Measurements from ENCODE around the gene CPSF3.
"Not testable (repeated sequence)": the region's sequence is repeated elsewhere in the genome, so short reads cannot be mapped to it uniquely, and the experiment has no call there.

The CPSF3 gene

GRCh38 chr2:9397201-9397600 lies 26.3 kb upstream of the CPSF3 start:
- DNase-seq: no peak

- not testable (repeated sequence) for DNase-seq
These were observed 25.2 kb upstream of the CPSF3 start for GRCh38 chr2:9398251-9398650.

GRCh38 chr2:9398881-9399780 lies 24.3 kb upstream of the CPSF3 start:
- DNase-seq: no peak

- DNase-seq: no peak
These were observed 23.0 kb upstream of the CPSF3 start for GRCh38 chr2:9400268-9401058.

- no peak for DNase-seq
These were observed 22.4 kb upstream of the CPSF3 start for GRCh38 chr2:9401059-9401547.

GRCh38 chr2:9401646-9402371 lies 21.6 kb upstream of the CPSF3 start:
- no peak for DNase-seq

GRCh38 chr2:9403924-9404323 lies 19.5 kb upstream of the CPSF3 start:
- no peak for DNase-seq

- DNase-seq: no peak
These were observed 19.0 kb upstream of the CPSF3 start for GRCh38 chr2:9404451-9404850.

- no peak for DNase-seq
These were observed 17.8 kb upstream of the CPSF3 start for GRCh38 chr2:9405636-9406035.

- DNase-seq: no peak
These were observed 16.7 kb upstream of the CPSF3 start for GRCh38 chr2:9406529-9407362.

GRCh38 chr2:9407363-9407811 lies 16.1 kb upstream of the CPSF3 start:
- no peak for DNase-seq

- no peak for DNase-seq
These were observed 14.8 kb upstream of the CPSF3 start for GRCh38 chr2:9408641-9409151.

GRCh38 chr2:9410108-9410507 lies 13.3 kb upstream of the CPSF3 start:
- DNase-seq: no peak

GRCh38 chr2:9412781-9413180 lies 10.7 kb upstream of the CPSF3 start:
- no peak for DNase-seq

- DNase-seq: no peak
These were observed 7.8 kb upstream of the CPSF3 start for GRCh38 chr2:9415516-9416169.

- no peak for DNase-seq
These were observed 7.0 kb upstream of the CPSF3 start for GRCh38 chr2:9416267-9416961.

- no peak for DNase-seq
These were observed 6.5 kb upstream of the CPSF3 start for GRCh38 chr2:9416962-9417316.

GRCh38 chr2:9417725-9418124 lies 5.7 kb upstream of the CPSF3 start:
- no peak for DNase-seq

- DNase-seq: no peak
These were observed 4.7 kb upstream of the CPSF3 start for GRCh38 chr2:9418746-9419145.

- no peak for DNase-seq
These were observed 3.9 kb upstream of the CPSF3 start for GRCh38 chr2:9419541-9419940.

GRCh38 chr2:9420495-9420894 lies 3.0 kb upstream of the CPSF3 start:
- no peak for DNase-seq

All from GF-D8 (cell line).